NCI-H1092 treated with DMSO at 0.1 percent for 48 hours (cell line): Measurements from ENCODE around the gene CD27.
"Not testable (repeated sequence)": the region's sequence is repeated elsewhere in the genome, so short reads cannot be mapped to it uniquely, and the experiment has no call there.

ENCODE experiments used
- DNase-seq: peaks from one replicate; lab custom pipeline; 2025; lab: John Stamatoyannopoulos, UW

Gene CD27

GRCh38 chr12:6461401-6462233 is 16.9 kb downstream of the CD27 start:
- DNase-seq: no peak

- DNase-seq: no peak
Measured at GRCh38 chr12:6462234-6462995, 17.7 kb downstream of the CD27 start.

GRCh38 chr12:6463216-6463615 is 18.5 kb downstream of the CD27 start:
- DNase-seq: no peak

GRCh38 chr12:6463858-6464257 is 19.1 kb downstream of the CD27 start:
- DNase-seq: no peak

GRCh38 chr12:6464531-6464930 is 19.8 kb downstream of the CD27 start:
- no peak for DNase-seq

GRCh38 chr12:6465467-6466183 is 20.9 kb downstream of the CD27 start:
- peak; percentile 58 for DNase-seq

- DNase-seq: no peak
Measured at GRCh38 chr12:6466184-6466573, 21.4 kb downstream of the CD27 start.

- DNase-seq: not testable (repeated sequence)
Measured at GRCh38 chr12:6466751-6467150, 22.0 kb downstream of the CD27 start.

GRCh38 chr12:6467571-6468282 is 23.0 kb downstream of the CD27 start:
- DNase-seq: not testable (repeated sequence)

- no peak for DNase-seq
Measured at GRCh38 chr12:6468283-6468575, 23.5 kb downstream of the CD27 start.

- no peak for DNase-seq
Measured at GRCh38 chr12:6469092-6469491, 24.3 kb downstream of the CD27 start.

GRCh38 chr12:6469609-6470374 is 25.0 kb downstream of the CD27 start:
- no peak for DNase-seq

GRCh38 chr12:6470375-6471163 is 25.8 kb downstream of the CD27 start, which contains the start of gene VAMP1:
Gene VAMP1 (minus strand): TSS chr12:6470677. CDS start chr12:6470531, 146 bp downstream.
- DNase-seq: peak; percentile 95

GRCh38 chr12:6471989-6472360 is 27.2 kb downstream of the CD27 start:
- no peak for DNase-seq

GRCh38 chr12:6472491-6472890 is 27.7 kb downstream of the CD27 start:
- no peak for DNase-seq

GRCh38 chr12:6475233-6475975 is 30.6 kb downstream of the CD27 start:
- not testable (repeated sequence) for DNase-seq

- no peak for DNase-seq
Measured at GRCh38 chr12:6476489-6476888, 31.7 kb downstream of the CD27 start.

GRCh38 chr12:6477601-6478377 is 33.0 kb downstream of the CD27 start:
- DNase-seq: not testable (repeated sequence)

GRCh38 chr12:6478416-6478815 is 33.7 kb downstream of the CD27 start:
- no peak for DNase-seq
